Left cardiac atrium (tissue), 4 donors: ENCODE measurements around the gene BICRA. TPM values are rescaled to one million over a fixed set of nuclear protein-coding genes. Genes with fewer than 3 reads are reported as not detected.

Experiments
- ATAC-seq, 2 donors: fragments of 200-7000 bp; cut with Tn5 transposase; one replicate each; pipeline ENCODE4 v1.9.1; 2020; ENCODE audit warnings: mild to moderate bottlenecking in 2 of 2, moderate library complexity in 2 of 2
- DNase-seq: peaks from one replicate; pipeline ENCODE4 v3.0.0-alpha.2; 2020
- intact Hi-C, 2 donors: fragments of 100-400 bp; cut with DNase I; formaldehyde crosslinking; loops; one replicate each; pipeline versions ENCODE4 v1.14.1 to v1.15.1; 2022 to 2023
- total RNA-seq, 2 donors: library from RNA; stranded (reverse); fragmentation: NEBNext Ultra II Directional; extraction: Animal tissue kit (Norgen Biotek cat#: 25700); gene quantifications; one replicate each; pipeline ENCODE4 v1.2.1, GENCODE V29; 2021
- donor health status: DM: no; HTN: yes; CAD: no.
- donor health status: DM: no; HTN: yes; CAD: no; lungs with severe emphysema.
- donor health status: DM: yes; HTN: yes; CAD: no.
- donor health status: Dilated cardiomyopathy.

BICRA gene
- total RNA-seq, 2 donors from 2014 or later, result 7.2 to 11.6 TPM

- DNase-seq, result no peak
- no peak for ATAC-seq
- intact Hi-C loops, result no loop called here
Observed at GRCh38 chr19:47679922-47680857, 71.3 kb downstream of the BICRA start.

GRCh38 chr19:47680858-47681332 is 72.0 kb downstream of the BICRA start:
- peak in 1 of 2 donors; percentile 17 for ATAC-seq
- intact Hi-C loops, result no loop called here
- DNase-seq, result no peak

GRCh38 chr19:47681388-47681787 is 72.5 kb downstream of the BICRA start:
- intact Hi-C loops, result no loop called here
- DNase-seq, result no peak
- no peak for ATAC-seq

- intact Hi-C loops, result no loop called here
- peak in 1 of 2 donors; percentile 6 for ATAC-seq
- DNase-seq, result no peak
Observed at GRCh38 chr19:47681936-47682335, 73.0 kb downstream of the BICRA start.

GRCh38 chr19:47682939-47683338 is 74.0 kb downstream of the BICRA start:
- intact Hi-C loops, result no loop called here
- DNase-seq, result no peak
- ATAC-seq, result no peak

GRCh38 chr19:47686679-47687450 is 77.9 kb downstream of the BICRA start:
- ATAC-seq, result no peak
- DNase-seq, result no peak
- intact Hi-C loops, result no loop called here

GRCh38 chr19:47687906-47688305 is 79.0 kb downstream of the BICRA start:
- no peak for ATAC-seq
- no peak for DNase-seq
- intact Hi-C loops, result no loop called here

GRCh38 chr19:47691090-47691489 is 82.2 kb downstream of the BICRA start:
- no peak for DNase-seq
- intact Hi-C loops, result no loop called here

GRCh38 chr19:47691782-47692181 is 82.8 kb downstream of the BICRA start:
- ATAC-seq (no peak), DNase-seq (no peak)
- intact Hi-C loops, result no loop called here

More at GRCh38 chr19:47691090-47691489, 82.2 kb downstream of the BICRA start:
- no peak for ATAC-seq

GRCh38 chr19:47693489-47693888 is 84.6 kb downstream of the BICRA start:
- DNase-seq (no peak), ATAC-seq (no peak)
- intact Hi-C loops, result no loop called here

- intact Hi-C loops, result no loop called here
Observed at GRCh38 chr19:47693903-47694302, 85.0 kb downstream of the BICRA start.

GRCh38 chr19:47694466-47695273 is 85.7 kb downstream of the BICRA start:
- intact Hi-C loops, result loop anchor here in 1 of 2 donors (5.0 kb wide), 1 partner anchor 172 kb away; no protein-coding TSS in a partner anchor
- DNase-seq (no peak), ATAC-seq (no peak)

More at GRCh38 chr19:47693903-47694302, 85.0 kb downstream of the BICRA start:
- DNase-seq (no peak), ATAC-seq (no peak)

- DNase-seq (no peak), ATAC-seq (no peak)
- intact Hi-C loops, result loop anchor here in 1 of 2 donors (5.0 kb wide), 1 partner anchor 173 kb away; no protein-coding TSS in a partner anchor
Observed at GRCh38 chr19:47695533-47696262, 86.8 kb downstream of the BICRA start.

- intact Hi-C loops, result loop anchor here in 1 of 2 donors (5.0 kb wide), 1 partner anchor 174 kb away; no protein-coding TSS in a partner anchor
- ATAC-seq (no peak), DNase-seq (no peak)
Observed at GRCh38 chr19:47696635-47697034, 87.7 kb downstream of the BICRA start.

- intact Hi-C loops, result loop anchor here (2.0 to 5.0 kb wide), 2 partner anchors 176 to 261 kb away; no protein-coding TSS in a partner anchor
- DNase-seq, result peak; percentile 78
- ATAC-seq, result peak; percentile 82 to 83
Observed at GRCh38 chr19:47697863-47698609, 89.1 kb downstream of the BICRA start.

- intact Hi-C loops, result loop anchor here (2.0 to 5.0 kb wide), 2 partner anchors 176 to 262 kb away; no protein-coding TSS in a partner anchor
- ATAC-seq, result no peak
- DNase-seq, result peak; percentile 26
Observed at GRCh38 chr19:47698631-47699359, 89.9 kb downstream of the BICRA start.
